ENCODE results near the gene ACBD4. TPM values are rescaled to one million over a fixed set of nuclear protein-coding genes. Genes with fewer than 3 reads are reported as not detected.

The ACBD4 gene
- total RNA-seq, 4 donors from 2014 or later = 6.2 to 37.7 (median 10.9) TPM

- peak overlapping the region; percentile 12 for H3K27ac ChIP-seq
These were observed 6.0 kb upstream of the ACBD4 start for GRCh38 chr17:45129426-45129939.

GRCh38 chr17:45129940-45130680 is 5.4 kb upstream of the ACBD4 start:
- WGBS = 64% methylated on average over 12 of the region's 13 CpGs
- no peaks in the 10 kb centered on the region for H3K27me3 ChIP-seq
- H3K4me1 ChIP-seq = peaks cover 58% of the 10 kb centered on the region
- no peaks in the 10 kb centered on the region for H3K9me3 ChIP-seq
- TF ChIP-seq POLR2AphosphoS5 (IDR thresholded peaks at IDR 0.05) = no peak
- H3K36me3 ChIP-seq = no peaks in the 10 kb centered on the region
- peak overlapping the region; percentile 12 for H3K27ac ChIP-seq
- no peak for DNase-seq (ENCODE audit: low spot score in 2 of 2)
- peak overlapping the region; percentile 96 for H3K4me3 ChIP-seq

More at GRCh38 chr17:45129426-45129939, 6.0 kb upstream of the ACBD4 start:
- TF ChIP-seq EP300 (IDR thresholded peaks at IDR 0.05) = no peak
- TF ChIP-seq POLR2AphosphoS5 (IDR thresholded peaks at IDR 0.05) = no peak
- TF ChIP-seq CTCF (IDR thresholded peaks at IDR 0.05) = no peak
- TF ChIP-seq POLR2A (IDR thresholded peaks at IDR 0.05) = no peak
- H3K9me3 ChIP-seq = no peaks in the 10 kb centered on the region
- DNase-seq (ENCODE audit: low spot score in 2 of 2) = no peak
- no peaks in the 10 kb centered on the region for H3K36me3 ChIP-seq
- peaks cover 63% of the 10 kb centered on the region for H3K4me1 ChIP-seq
- WGBS = 60% methylated on average over 8 of the region's 10 CpGs
- H3K27me3 ChIP-seq = no peaks in the 10 kb centered on the region
- H3K4me3 ChIP-seq = no peak overlapping the region

- TF ChIP-seq CTCF (IDR thresholded peaks at IDR 0.05) = no peak
- no peak for TF ChIP-seq EP300 (IDR thresholded peaks at IDR 0.05)
- TF ChIP-seq POLR2A (IDR thresholded peaks at IDR 0.05) = no peak
- no peak for TF ChIP-seq POLR2AphosphoS5 (IDR thresholded peaks at IDR 0.05)
- Histone ChIP-seq H3K27me3 (no peaks in the 10 kb centered on the region), H3K4me1 (peaks cover 61% of the 10 kb centered on the region), H3K27ac (no peak overlapping the region), H3K36me3 (no peaks in the 10 kb centered on the region), H3K4me3 (peak overlapping the region; percentile 96), H3K9me3 (no peaks in the 10 kb centered on the region)
- no peak for DNase-seq (ENCODE audit: low spot score in 2 of 2)
- 64% methylated on average over 16 of the region's 17 CpGs for WGBS
These were observed 4.5 kb upstream of the ACBD4 start for GRCh38 chr17:45130681-45131615.

GRCh38 chr17:45131616-45132319 is 3.7 kb upstream of the ACBD4 start:
- Histone ChIP-seq H3K4me3 (peak overlapping the region; percentile 96), H3K4me1 (peaks cover 70% of the 10 kb centered on the region), H3K9me3 (no peaks in the 10 kb centered on the region), H3K27ac (peak overlapping the region; percentile 92), H3K27me3 (no peaks in the 10 kb centered on the region), H3K36me3 (no peaks in the 10 kb centered on the region)
- 7% methylated on average over 30 of the region's 46 CpGs for WGBS
- TF ChIP-seq EP300 (IDR thresholded peaks at IDR 0.05) = no peak
- no peak for TF ChIP-seq POLR2AphosphoS5 (IDR thresholded peaks at IDR 0.05)
- TF ChIP-seq CTCF (IDR thresholded peaks at IDR 0.05) = peak; percentile 64 to 85
- no peak for TF ChIP-seq POLR2A (IDR thresholded peaks at IDR 0.05)
- no peak for DNase-seq (ENCODE audit: low spot score in 2 of 2)

GRCh38 chr17:45132320-45132571 is 3.2 kb upstream of the ACBD4 start, which contains the start of gene PLCD3:
PLCD3 (minus strand) TSS chr17:45132515; CDS start chr17:45132410, 105 bp downstream.
- Histone ChIP-seq H3K9me3 (no peaks in the 10 kb centered on the region), H3K27me3 (no peaks in the 10 kb centered on the region), H3K36me3 (no peaks in the 10 kb centered on the region), H3K4me3 (peak within 1 kb of the TSS; percentile 96), H3K4me1 (peaks cover 68% of the 10 kb centered on the region), H3K27ac (peak within 1 kb of the TSS; percentile 92)
- peak in 1 of 2 donors; percentile 88 for DNase-seq (ENCODE audit: low spot score in 2 of 2)
- WGBS = 0% methylated on average over 9 of the region's 36 CpGs
- no peak for TF ChIP-seq EP300 (IDR thresholded peaks at IDR 0.05)
- TF ChIP-seq POLR2A (IDR thresholded peaks at IDR 0.05) = no peak
- no peak for TF ChIP-seq CTCF (IDR thresholded peaks at IDR 0.05)
- TF ChIP-seq POLR2AphosphoS5 (IDR thresholded peaks at IDR 0.05) = no peak

Measured in suprapubic skin (tissue), 4 donors.